GM10847 (cell line): ENCODE measurements around the gene TFB1M.

Source experiments
- POLR2A ChIP-seq: IDR thresholded peaks from 2 replicates; pipeline ENCODE4 v1.6.1; 2011; ENCODE audit not compliant: insufficient read length; ENCODE audit errors: extremely low read depth

TFB1M gene

DNA sequence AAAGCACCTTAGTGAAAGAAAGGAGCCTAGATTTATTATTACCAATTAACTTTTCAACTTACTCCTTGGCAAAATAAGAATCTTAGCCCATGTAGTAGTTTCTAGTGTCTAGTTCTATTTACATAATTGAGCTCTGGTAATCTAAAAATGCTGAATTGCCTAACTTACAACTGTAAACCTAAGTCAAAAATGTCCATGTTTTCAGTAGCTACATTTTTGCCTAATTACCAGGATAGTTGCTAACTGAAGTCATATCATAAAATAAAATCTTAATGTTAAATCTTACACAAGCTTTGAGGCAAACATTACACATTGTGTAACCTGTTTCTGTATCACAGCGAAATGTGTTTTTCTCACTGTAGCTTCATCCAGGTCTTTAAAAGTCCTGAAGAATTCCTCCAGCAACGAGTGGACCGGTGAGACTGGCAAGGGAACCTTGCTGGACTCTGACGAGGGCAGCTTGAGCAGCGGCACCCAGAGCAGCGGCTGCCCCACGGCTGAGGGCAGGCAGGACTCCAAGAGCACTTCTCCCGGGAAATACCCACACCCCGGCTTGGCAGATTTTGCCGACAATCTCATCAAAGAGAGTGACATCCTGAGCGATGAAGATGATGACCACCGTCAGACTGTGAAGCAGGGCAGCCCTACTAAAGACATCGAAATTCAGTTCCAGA lies 58.0 kb downstream of the TFB1M start:
- TF ChIP-seq POLR2A, result no peak

DNA sequence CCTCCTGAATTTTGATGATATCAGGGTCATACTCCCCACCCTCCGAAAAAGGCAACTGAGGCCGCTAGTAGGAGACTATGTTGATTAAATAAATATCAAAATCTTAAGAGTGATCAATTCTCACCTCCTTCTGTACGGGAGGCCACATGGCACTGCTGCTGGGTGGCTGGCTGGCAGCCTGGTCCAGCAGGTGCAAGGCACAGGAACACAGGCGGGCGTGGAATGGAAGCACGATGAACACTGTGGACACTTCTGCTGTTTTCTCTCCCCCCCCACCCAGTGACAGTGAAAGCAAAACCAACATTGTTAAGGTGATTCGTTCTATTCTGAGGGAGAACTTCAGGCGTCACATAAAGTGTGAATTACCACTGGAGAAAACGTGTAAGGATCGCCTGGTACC lies 60.1 kb downstream of the TFB1M start:
- no peak for TF ChIP-seq POLR2A

DNA sequence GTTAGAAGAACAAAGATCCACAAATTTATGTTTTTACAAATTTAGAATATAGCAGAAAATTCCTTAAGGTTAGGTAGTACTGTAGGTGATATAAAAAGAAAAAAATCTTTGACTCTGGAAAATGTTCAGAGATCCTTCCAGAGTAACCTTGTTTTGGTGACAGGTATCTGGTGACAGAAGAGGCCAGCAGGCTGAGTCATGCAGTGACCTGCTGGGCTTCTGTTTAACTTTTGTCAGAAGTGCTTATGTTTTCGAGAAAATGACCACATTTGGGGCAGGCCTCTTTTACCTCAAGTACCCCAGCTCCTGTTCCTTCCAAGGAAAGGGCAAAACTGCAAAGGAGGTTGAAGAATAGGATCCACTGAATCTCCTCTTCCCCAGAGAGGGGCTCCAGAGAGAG lies 60.9 kb downstream of the TFB1M start:
- TF ChIP-seq POLR2A, result no peak

DNA sequence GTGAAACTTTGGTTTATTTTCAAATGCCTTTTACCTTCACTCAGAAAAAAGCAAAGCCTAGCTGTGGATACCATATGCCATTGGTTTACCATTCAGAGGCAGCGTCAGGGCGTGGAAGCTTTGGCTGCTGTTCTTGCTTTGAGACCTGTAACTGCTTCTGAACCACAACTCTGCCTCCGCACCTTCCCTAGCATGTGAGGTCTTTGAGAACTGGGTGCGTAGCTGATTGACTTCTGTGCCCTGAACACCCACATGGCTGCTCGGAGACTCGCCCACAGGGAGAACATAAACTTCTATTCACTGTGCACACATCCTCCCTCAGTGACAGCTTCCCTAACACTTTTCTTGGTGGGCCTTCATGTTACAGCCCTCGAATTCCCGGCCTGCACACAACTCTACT lies 61.7 kb downstream of the TFB1M start:
- no peak for TF ChIP-seq POLR2A

DNA sequence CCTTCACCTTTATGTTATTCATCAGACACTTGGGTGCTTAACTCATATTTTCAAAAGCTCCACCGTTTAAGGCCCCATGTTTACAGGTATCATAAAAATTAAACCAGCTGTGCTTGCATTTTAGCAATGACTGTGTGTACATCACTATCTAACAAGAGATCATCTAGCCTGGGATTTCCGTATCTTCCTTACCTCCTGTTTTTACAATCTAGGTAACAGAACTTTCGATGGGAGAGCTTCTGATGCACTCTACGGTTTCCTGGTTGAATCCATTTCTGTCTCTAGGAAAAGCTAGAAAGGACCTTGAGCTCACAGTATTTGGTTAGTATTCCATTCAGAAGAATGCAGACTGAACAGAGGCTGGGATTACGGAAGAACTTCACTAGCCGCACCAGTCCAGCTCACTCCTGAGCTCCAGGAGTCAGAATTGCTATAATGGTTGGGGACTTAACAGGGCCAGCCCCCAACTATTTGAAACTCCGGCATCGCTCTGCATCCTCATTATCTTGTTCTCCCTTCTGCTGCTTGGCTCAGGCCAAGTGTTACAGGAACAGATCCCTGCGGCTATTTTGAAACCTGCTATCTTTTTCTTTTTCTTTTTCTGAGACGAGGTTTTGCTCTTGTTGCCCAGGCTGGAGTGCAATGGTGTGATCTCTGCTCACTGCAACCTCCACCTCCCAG lies 63.4 kb downstream of the TFB1M start:
- no peak for TF ChIP-seq POLR2A

DNA sequence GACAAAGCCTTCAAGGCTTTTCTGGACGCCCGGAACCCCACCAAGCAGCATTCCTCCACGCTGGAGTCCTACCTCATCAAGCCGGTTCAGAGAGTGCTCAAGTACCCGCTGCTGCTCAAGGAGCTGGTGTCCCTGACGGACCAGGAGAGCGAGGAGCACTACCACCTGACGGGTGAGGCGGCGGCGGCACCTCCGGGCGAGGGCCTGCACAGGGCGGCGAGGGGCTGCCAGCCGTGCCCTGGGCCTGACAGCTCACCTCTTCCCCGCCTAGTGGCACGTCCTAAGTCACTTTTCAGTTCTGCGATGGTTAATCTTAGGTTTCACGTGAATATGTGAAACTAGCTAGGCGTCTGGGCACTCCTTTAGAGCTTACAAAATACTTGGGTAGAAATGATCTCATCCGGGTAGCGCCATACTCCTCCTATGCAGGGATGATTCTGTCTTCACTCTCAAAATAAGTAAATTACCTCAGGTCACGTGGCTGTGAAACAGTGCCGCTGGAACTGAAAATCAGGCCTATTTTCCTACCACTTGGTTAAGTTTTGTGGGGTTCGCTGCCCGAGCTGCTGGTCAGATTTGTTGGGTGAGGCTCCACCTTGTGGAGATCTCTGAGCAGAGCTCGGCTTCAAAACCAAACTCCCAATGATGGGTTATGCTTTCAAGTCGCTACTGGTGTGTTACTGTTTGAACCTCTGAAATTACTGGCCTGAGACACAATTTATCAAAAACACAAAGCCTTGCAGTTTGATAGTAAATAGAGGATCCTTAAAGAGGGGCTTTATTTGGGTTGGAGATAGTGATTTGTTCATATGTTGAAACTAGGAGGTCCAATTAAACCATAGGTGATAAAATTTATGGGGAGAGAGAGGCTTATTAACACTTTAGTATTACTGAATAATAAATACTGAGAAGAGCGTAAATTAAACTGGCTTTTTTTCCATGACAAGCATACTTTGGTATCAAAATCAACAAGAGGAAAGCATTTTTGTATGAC lies 66.0 kb downstream of the TFB1M start:
- TF ChIP-seq POLR2A, result no peak

DNA sequence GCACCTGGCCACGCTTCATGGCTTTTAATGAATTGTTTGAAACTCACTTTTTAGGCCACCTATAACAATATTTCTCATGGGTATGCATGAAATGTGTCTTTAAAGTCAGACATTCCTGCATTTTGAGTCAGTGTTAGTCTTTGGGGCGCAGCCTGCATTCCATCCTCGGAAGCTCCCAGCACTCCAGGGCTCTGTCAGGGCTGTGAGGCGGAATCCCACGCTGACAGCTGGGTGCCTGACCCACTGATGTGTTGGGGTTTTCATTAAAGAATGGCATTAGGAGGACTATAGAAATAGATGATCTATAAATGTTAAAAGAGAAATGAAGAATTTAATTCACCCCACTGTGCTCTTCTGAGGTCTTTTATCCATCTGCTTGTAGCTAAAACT lies 66.7 kb downstream of the TFB1M start:
- no peak for TF ChIP-seq POLR2A

DNA sequence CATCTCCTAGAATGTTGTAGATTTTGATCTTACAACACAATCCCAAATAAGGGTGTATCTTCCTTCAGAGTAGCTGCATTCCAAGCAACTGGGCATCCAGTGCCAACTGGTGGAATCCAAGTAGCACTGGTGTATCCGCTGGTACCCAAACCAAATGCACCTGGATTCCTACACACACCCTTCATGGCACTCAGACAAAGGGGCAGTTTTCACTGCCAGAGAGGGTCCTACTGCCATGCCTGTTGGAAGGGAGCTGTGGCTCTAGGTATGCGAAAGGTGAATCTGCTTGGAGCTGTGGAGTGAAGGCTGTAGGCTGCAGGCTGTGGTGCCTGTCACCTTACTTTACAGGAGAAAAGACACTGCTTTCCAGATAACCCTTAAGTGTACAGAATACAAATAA lies 67.5 kb downstream of the TFB1M start:
- no peak for TF ChIP-seq POLR2A

DNA sequence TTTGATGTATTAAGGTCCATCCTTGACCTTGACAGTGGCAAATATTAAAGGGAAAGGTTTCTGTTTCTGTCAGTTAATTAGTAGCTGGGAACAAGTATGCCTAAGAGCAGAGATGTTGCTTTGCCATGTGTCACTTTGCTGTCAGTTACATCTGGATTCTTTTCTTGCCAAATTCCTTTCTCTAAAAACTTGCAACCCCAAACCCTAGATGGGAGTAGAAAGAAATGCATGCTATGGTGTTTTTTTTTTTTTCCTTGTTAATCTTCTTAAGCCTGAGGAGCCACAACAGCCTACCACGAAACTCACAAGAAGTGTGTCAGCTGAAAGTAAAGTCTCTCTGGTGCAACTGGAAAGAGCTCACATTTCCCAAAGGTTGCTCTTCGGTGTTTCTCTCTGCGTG lies 68.5 kb downstream of the TFB1M start:
- TF ChIP-seq POLR2A, result no peak

DNA sequence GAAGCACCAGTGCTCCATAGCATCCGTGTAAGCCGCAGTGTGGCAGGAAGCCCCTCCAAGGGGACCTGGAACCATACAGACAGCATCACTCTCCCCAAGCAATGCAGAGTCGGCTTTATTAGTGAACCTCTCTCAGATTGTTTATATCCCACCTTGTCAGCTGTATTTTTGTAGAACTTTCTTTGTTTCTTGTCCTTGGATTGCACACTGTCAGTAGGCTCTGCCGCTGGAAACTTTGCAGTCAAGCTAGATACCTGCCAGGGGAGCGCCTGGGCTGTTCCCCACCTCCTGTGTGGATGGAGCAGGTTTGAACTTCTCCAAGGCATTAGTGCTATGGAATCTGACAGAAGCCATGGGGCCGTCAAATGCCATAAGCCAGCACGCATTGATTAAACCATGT lies 69.1 kb downstream of the TFB1M start:
- no peak for TF ChIP-seq POLR2A

DNA sequence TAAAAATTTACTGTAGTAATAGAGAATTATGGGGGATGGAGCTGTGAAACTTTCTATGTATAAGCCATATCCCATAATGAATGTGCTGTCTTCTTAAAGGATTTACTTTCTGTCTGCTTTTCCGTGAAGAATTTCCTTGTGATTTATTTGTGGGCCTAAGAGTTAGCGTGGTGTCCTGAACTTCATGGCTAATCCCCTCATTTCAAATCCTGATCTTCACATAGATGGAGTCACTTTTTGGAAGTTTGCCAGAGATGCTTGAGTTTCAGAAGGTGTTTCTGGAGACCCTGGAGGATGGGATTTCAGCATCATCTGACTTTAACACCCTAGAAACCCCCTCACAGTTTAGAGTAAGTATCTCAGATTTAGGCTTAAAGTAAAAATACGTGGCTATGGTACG lies 69.8 kb downstream of the TFB1M start:
- no peak for TF ChIP-seq POLR2A

DNA sequence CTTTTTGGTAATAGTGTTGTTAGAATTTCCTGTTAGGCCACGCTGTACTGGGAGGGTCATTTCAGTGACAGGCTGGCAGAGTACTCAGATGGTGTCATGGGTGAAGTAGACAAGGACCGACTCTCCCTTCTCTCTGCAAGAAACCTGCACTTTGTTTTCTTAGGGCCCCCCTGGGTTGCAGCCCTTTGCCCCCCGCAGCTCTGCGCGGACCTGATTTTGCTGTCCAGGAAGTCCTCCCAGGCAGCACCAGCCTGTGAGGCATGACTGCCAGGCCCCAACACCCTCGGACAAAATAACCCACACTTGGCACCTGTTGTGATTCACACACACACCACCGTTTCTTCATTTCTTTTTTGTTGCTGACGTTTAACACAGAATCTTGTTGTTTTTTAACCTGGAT lies 72.3 kb downstream of the TFB1M start:
- no peak for TF ChIP-seq POLR2A

DNA sequence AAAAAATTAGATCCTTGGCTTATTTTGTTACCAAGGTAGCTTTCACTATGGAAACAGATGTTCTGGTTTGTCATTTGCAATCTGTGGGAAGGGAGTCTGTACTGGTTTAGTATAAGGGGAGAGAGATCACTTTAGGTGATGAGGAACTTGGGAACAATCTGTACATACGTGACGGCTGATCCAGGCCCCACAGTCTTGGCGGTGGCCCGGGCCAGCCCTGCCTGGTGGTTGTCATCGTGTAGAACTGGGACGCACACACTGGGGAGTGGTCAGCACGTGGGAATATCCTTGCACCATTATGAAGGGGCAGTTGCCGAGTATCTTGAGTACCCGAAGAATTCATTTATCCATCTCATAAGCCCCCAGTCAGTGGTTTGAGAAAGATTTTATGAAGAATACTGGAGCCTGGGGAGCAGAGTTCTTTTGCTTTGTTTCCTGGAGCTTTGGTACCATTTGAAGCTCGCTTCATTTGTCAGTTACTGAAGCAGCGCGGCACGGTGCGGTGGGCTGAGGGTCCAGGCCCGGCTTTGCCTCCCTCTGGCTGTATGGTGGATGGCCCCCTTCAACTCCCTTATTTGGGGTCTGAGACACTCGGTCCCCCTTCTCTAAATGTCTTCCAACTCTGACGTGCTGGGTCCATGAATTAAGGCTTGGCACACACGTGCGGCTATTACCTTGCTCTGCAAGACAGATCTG lies 73.2 kb downstream of the TFB1M start:
- TF ChIP-seq POLR2A, result no peak

DNA sequence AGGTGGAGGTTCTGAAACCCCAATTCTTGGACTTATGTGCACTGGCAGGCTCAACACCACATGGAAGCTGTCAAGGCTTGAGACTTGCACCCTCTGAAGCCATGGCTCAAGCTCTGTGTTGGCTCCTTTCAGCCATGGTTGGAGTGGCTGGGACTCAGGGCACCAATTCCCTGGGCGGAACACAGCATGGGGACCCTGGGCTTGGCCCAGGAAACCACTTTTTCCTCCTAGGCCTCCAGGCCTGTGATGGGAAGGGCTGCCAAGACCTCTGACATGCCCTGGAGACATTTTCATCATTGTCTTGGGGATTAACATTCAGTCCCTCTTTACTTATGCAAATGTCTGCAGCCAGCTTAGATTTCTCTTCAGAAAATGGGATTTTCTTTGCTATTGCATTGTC lies 76.7 kb downstream of the TFB1M start:
- TF ChIP-seq POLR2A, result no peak

DNA sequence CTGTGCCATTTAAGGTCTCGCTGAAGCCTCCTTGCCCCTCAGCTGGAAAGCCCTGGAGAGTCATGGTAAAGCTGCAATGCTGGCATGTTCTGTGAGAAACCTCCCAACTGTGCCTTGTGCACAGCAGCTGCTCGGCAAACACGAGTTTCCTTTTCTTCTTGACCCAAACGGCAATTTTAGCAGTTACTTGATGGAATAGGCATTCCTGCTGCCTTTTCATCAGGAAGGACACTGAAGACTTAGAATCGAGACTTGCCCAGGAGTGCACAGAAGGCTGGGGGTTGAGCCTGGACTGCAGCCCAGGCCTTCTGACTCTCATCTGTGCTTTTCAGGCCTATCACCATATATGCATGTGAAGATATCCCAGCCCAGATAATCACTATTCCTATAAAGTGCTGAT lies 79.2 kb downstream of the TFB1M start:
- TF ChIP-seq POLR2A, result no peak
